ENCODE results near the gene CLECL1. TPM values are rescaled to one million over a fixed set of nuclear protein-coding genes. Genes with fewer than 3 reads are reported as not detected.

Gene CLECL1
- total and polyA plus RNA-seq, 2 of the 4 experiments (the other 2 are of a cell fraction) = not detected

- H4K8ac ChIP-seq (ENCODE audit: low read depth in 2 of 2, low read length in 2 of 2) = no peak overlapping the region
- H2AK9ac ChIP-seq (replicated peaks; ENCODE audit: low read depth, low read length, poor library complexity) = no peak overlapping the region
- DNase-seq (no peak), ATAC-seq (ENCODE audit: low read depth) (no peak)
- no CpG with 5 or more reads among the region's 2 CpGs for WGBS, 2 experiments (ENCODE audit: extremely low coverage in 2 of 2, insufficient read length in 1 of 2)
- no peaks in the 10 kb centered on the region for H3K79me1 ChIP-seq (ENCODE audit: low read depth in 1 of 2, low read length in 2 of 2)
- no peak overlapping the region for H3K4ac ChIP-seq (ENCODE audit: low read depth, low read length)
- no peak overlapping the region for H2AK5ac ChIP-seq (ENCODE audit: low read depth, low read length)
- no peak overlapping the region for H2BK5ac ChIP-seq (ENCODE audit: low read depth, low read length, poor library complexity, severe bottlenecking)
- H4K91ac ChIP-seq (ENCODE audit: insufficient read depth, low read depth, low read length) = no peak overlapping the region
- no peak overlapping the region for H3K18ac ChIP-seq (ENCODE audit: low read depth, low read length)
- H3K36me3 ChIP-seq (ENCODE audit: control insufficient read depth, insufficient read depth, low read length) = no peaks in the 10 kb centered on the region
- intact Hi-C loops (cut with micrococcal nuclease) = no loop called here
- no peak overlapping the region for H3K14ac ChIP-seq (replicated peaks; ENCODE audit: low read depth, low read length)
- H3K27me3 ChIP-seq (ENCODE audit: control insufficient read depth, insufficient read depth, low read length) = no peaks in the 10 kb centered on the region
- no peak overlapping the region for H3K4me3 ChIP-seq (ENCODE audit: insufficient read depth, low read depth, low read length)
- H2BK15ac ChIP-seq (ENCODE audit: low read depth, low read length) = no peak overlapping the region
- no peak overlapping the region for H2BK20ac ChIP-seq (ENCODE audit: low read depth, low read length)
- no peak overlapping the region for H3K9ac ChIP-seq (ENCODE audit: low read depth, low read length)
- no peaks in the 10 kb centered on the region for H4K20me1 ChIP-seq (ENCODE audit: insufficient read depth, low read length)
- no TSS peak for BruUV-seq (replicated peaks)
- no peak overlapping the region for H3K27ac ChIP-seq (ENCODE audit: insufficient read depth, low read length)
- no peaks in the 10 kb centered on the region for H3K9me1 ChIP-seq (ENCODE audit: insufficient read depth, low read length)
- ChIA-PET POLR2A (ENCODE audit: unreplicated experiment) (no interaction called here), CTCF (interaction anchor here (1.6 kb wide), 1 partner anchor 66 kb away, joined by 7 read pairs; no protein-coding TSS in a partner anchor)
- no peak overlapping the region for H3K23ac ChIP-seq (ENCODE audit: low read depth, low read length)
- in situ Hi-C loops (cut with MboI; ENCODE audit: low sequenced_read_pairs) = loop anchor here (25.0 kb wide), 1 partner anchor 363 kb away; no protein-coding TSS in a partner anchor
- H3K4me1 ChIP-seq (ENCODE audit: control insufficient read depth, insufficient read depth, low read length) = peaks cover 1% of the 10 kb centered on the region; the same call in 1 of the 2 replicates
- no peak overlapping the region for H3K4me2 ChIP-seq (ENCODE audit: low read depth, low read length)
- no peak overlapping the region for H2AFZ ChIP-seq (replicated peaks; ENCODE audit: low read length, poor library complexity)
- no peak overlapping the region for H2BK120ac ChIP-seq (ENCODE audit: low read depth, low read length)
- dilution Hi-C loops (cut with HindIII; ENCODE audit: low sequenced_read_pairs, unreplicated experiment) = loop anchor here (10.0 kb wide), 1 partner anchor 66 kb away; no protein-coding TSS in a partner anchor
- TF ChIP-seq ELK1 (IDR thresholded peaks at IDR 0.05; ENCODE audit: borderline replicate concordance, low read depth, low read length) = no peak
- no peak overlapping the region for H3K56ac ChIP-seq (ENCODE audit: extremely low read depth, insufficient read depth, low read length)
- no peaks in the 10 kb centered on the region for H3K9me3 ChIP-seq (ENCODE audit: control insufficient read depth, insufficient read depth, low read length)
- no peak overlapping the region for H4K5ac ChIP-seq (ENCODE audit: low read depth, low read length)
These were observed 32.3 kb downstream of the CLECL1 start for GRCh38 chr12:9700606-9700956.
